ENCODE data around the gene MB. TPM values are rescaled to one million over a fixed set of nuclear protein-coding genes. Genes with fewer than 3 reads are reported as not detected.

MB gene
- total and polyA plus RNA-seq, 2 donors (not counting 1 experiment from before 2014, with no cell fraction given), result not detected

DNA sequence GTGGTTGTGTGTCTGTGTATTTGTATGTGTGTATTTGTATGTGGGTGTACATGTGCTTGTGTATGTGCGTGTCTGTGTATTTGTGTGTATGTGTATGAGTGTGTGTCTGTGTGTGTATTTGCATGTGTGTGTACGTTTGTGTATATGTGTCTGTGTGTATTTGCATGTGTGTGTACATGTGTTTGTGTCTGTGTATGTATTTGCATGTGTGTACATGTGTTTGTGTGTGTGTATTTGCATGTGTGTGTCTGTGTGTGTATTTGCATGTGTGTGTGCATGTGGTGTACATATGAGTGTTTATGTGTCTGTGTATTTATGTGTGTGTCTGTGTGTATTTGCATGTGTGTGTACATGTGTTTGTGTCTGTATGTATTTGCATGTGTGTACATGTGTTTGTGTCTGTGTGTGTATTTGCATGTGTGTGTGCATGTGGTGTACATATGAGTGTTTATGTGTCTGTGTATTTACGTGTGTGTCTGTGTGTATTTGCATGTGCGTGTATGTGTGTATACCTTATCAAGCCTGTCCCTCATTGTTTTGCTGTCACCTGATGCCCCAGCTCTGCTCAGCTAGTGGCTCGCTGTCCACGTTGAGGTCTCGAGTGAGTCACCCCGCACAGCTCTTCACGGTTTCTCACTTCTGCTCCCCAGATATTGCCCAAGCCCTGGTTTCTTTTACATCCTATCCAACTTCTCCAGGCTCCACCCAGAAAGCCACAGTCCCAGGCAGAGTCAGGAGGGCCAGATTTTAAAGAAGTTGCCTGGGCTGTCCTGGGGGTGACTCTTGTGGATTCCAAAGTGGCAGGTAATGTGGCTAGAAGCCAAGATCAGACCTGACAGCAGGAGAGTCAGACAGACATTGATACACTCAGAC lies 15.2 kb downstream of the MB start:
- peaks cover 0 to 6% (median 0%) of the 10 kb centered on the region in 4 experiments for H3K27me3 ChIP-seq (replicated peaks in 1 of 4; ENCODE audit: control extremely low read depth in 1 of 4, control insufficient read depth in 3 of 4, insufficient read depth in 4 of 4, low read length in 3 of 4)
- DNase-seq (no peak), ATAC-seq (ENCODE audit: low read depth) (no peak)
- 77% methylated on average over 3 of the region's 9 CpGs for WGBS (ENCODE audit: insufficient coverage)
- no peaks in the 10 kb centered on the region for H3K79me2 ChIP-seq (ENCODE audit: control insufficient read depth, insufficient read depth, low read length)
- Mint-ChIP-seq H3K27me3 (peaks cover 24% of the 10 kb centered on the region), H3K27ac (no peak overlapping the region), H3K4me1 (no peaks in the 10 kb centered on the region), H3K4me3 (no peak overlapping the region), H3K9me3 (ENCODE audit: insufficient read depth) (no peaks in the 10 kb centered on the region)
- H3K9me3 ChIP-seq (ENCODE audit: control extremely low read depth in 1 of 3, control insufficient read depth in 2 of 3, insufficient read depth in 1 of 3, low read length in 2 of 3), result peaks cover 0 to 3% (median 0%) of the 10 kb centered on the region in 3 donors
- ChIA-PET CTCF (no interaction called here), POLR2A (interaction anchor here (0.7 kb wide), 1 partner anchor 23 kb away, joined by 5 read pairs; no protein-coding TSS in a partner anchor)
- TF ChIP-seq EZH2 (IDR thresholded peaks at IDR 0.05; ENCODE audit: borderline replicate concordance, insufficient read depth, low read depth, low read length, poor library complexity, severe bottlenecking), result no peak
- TF ChIP-seq, protein P1, sequence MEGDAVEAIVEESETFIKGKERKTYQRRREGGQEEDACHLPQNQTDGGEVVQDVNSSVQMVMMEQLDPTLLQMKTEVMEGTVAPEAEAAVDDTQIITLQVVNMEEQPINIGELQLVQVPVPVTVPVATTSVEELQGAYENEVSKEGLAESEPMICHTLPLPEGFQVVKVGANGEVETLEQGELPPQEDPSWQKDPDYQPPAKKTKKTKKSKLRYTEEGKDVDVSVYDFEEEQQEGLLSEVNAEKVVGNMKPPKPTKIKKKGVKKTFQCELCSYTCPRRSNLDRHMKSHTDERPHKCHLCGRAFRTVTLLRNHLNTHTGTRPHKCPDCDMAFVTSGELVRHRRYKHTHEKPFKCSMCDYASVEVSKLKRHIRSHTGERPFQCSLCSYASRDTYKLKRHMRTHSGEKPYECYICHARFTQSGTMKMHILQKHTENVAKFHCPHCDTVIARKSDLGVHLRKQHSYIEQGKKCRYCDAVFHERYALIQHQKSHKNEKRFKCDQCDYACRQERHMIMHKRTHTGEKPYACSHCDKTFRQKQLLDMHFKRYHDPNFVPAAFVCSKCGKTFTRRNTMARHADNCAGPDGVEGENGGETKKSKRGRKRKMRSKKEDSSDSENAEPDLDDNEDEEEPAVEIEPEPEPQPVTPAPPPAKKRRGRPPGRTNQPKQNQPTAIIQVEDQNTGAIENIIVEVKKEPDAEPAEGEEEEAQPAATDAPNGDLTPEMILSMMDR (IDR thresholded peaks at IDR 0.05), result no peak
- no peak overlapping the region for H3K27ac ChIP-seq (ENCODE audit: low read length in 2 of 2)
- no peak overlapping the region for H3K4me2 ChIP-seq (replicated peaks; ENCODE audit: low read depth, low read length, poor library complexity, severe bottlenecking)
- intact Hi-C loops (cut with micrococcal nuclease), result no loop called here
- H3K9ac ChIP-seq (ENCODE audit: low read length), result no peak overlapping the region
- H4K20me1 ChIP-seq (ENCODE audit: control insufficient read depth, insufficient read depth, low read length, poor library complexity, severe bottlenecking), result no peaks in the 10 kb centered on the region
- H2AFZ ChIP-seq (ENCODE audit: insufficient read depth, low read depth, low read length, poor library complexity, severe bottlenecking), result no peak overlapping the region
- no peak overlapping the region for H3K4me3 ChIP-seq (ENCODE audit: control extremely low read depth in 1 of 5, extremely low read depth in 1 of 5, insufficient read depth in 1 of 5, low read depth in 2 of 5, low read length in 4 of 5)
- no peaks in the 10 kb centered on the region for H3K4me1 ChIP-seq (ENCODE audit: control insufficient read depth in 2 of 2, insufficient read depth in 2 of 2, low read length in 2 of 2)
- H3K36me3 ChIP-seq (replicated peaks in 1 of 2; ENCODE audit: control extremely low read depth in 1 of 2, control insufficient read depth in 1 of 2, extremely low read depth in 1 of 2, insufficient read depth in 2 of 2, low read length in 1 of 2), result no peaks in the 10 kb centered on the region

DNA sequence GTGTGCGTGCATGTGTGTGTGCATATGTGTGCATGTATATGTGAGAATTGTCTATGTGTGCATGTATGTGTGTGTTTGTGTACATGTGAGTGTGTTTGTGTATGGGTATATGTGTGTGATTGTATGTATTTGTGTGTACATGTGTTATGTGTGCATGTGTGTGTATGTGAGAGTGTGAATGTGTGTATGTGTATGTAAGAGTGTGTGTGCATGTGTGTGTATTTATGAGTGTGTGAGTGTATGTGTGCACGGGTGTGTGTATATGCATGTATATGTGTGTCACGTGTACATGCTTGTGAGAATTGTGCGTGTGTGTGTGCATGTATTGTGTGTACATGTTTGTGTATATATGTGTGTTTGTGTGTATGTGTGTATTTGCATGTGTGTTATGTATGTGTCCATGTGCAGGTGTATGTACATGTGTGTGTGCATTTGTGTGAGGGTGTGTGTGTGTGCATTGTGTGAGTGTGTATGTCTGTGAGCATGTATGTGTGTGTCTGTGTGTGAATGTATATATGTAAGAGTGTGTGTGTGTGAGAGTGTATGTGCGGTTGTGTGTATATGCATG lies 16.0 kb downstream of the MB start:
- no peaks in the 10 kb centered on the region for H3K4me1 Mint-ChIP-seq
- Histone ChIP-seq H3K79me2 (ENCODE audit: control insufficient read depth, insufficient read depth, low read length) (no peaks in the 10 kb centered on the region), H3K4me3 (ENCODE audit: control extremely low read depth in 1 of 5, extremely low read depth in 1 of 5, insufficient read depth in 1 of 5, low read depth in 2 of 5, low read length in 4 of 5) (no peak overlapping the region), H3K9ac (ENCODE audit: low read length) (no peak overlapping the region), H2AFZ (ENCODE audit: insufficient read depth, low read depth, low read length, poor library complexity, severe bottlenecking) (no peak overlapping the region), H3K9me3 (ENCODE audit: control extremely low read depth in 1 of 3, control insufficient read depth in 2 of 3, insufficient read depth in 1 of 3, low read length in 2 of 3) (peaks cover 0 to 3% (median 0%) of the 10 kb centered on the region in 3 donors), H3K4me2 (replicated peaks; ENCODE audit: low read depth, low read length, poor library complexity, severe bottlenecking) (no peak overlapping the region), H3K27me3 (replicated peaks in 1 of 4; ENCODE audit: control extremely low read depth in 1 of 4, control insufficient read depth in 3 of 4, insufficient read depth in 4 of 4, low read length in 3 of 4) (no peaks in the 10 kb centered on the region), H3K36me3 (replicated peaks in 1 of 2; ENCODE audit: control extremely low read depth in 1 of 2, control insufficient read depth in 1 of 2, extremely low read depth in 1 of 2, insufficient read depth in 2 of 2, low read length in 1 of 2) (no peaks in the 10 kb centered on the region), H3K4me1 (ENCODE audit: control insufficient read depth in 2 of 2, insufficient read depth in 2 of 2, low read length in 2 of 2) (no peaks in the 10 kb centered on the region), H4K20me1 (ENCODE audit: control insufficient read depth, insufficient read depth, low read length, poor library complexity, severe bottlenecking) (no peaks in the 10 kb centered on the region), H3K27ac (ENCODE audit: low read length in 2 of 2) (no peak overlapping the region)
- H3K9me3 Mint-ChIP-seq (ENCODE audit: insufficient read depth), result no peaks in the 10 kb centered on the region
- H3K4me3 Mint-ChIP-seq, result no peak overlapping the region
- 94% methylated on average over 5 of the region's 5 CpGs for WGBS (ENCODE audit: insufficient coverage)
- CTCF ChIA-PET, result no interaction called here
- intact Hi-C loops (cut with micrococcal nuclease), result no loop called here
- no peak for TF ChIP-seq EZH2 (IDR thresholded peaks at IDR 0.05; ENCODE audit: borderline replicate concordance, insufficient read depth, low read depth, low read length, poor library complexity, severe bottlenecking)
- TF ChIP-seq, protein P1 (IDR thresholded peaks at IDR 0.05), result no peak
- ATAC-seq (ENCODE audit: low read depth) (no peak), DNase-seq (no peak)
- peaks cover 18% of the 10 kb centered on the region for H3K27me3 Mint-ChIP-seq
- no peak overlapping the region for H3K27ac Mint-ChIP-seq
- POLR2A ChIA-PET, result no interaction called here
